DND-41 (cell line): ENCODE measurements around the gene THPO.

ENCODE experiments used
- EZH2 ChIP-seq: IDR thresholded peaks from 3 replicates; pipeline ENCODE4 v1.6.1; 2012; ENCODE audit warnings: borderline replicate concordance, low read depth, mild to moderate bottlenecking, moderate library complexity, low read length, inconsistent platforms; ENCODE audit not compliant: severe bottlenecking
- TF ChIP-seq, protein P1 (sequence below): IDR thresholded peaks from 2 replicates; pipeline ENCODE4 v1.5.1; 2012; ENCODE audit warnings: borderline replicate concordance, low read length, moderate library complexity, mild to moderate bottlenecking; ENCODE audit not compliant: poor library complexity, severe bottlenecking; ENCODE audit errors: extremely low read depth

DNA sequence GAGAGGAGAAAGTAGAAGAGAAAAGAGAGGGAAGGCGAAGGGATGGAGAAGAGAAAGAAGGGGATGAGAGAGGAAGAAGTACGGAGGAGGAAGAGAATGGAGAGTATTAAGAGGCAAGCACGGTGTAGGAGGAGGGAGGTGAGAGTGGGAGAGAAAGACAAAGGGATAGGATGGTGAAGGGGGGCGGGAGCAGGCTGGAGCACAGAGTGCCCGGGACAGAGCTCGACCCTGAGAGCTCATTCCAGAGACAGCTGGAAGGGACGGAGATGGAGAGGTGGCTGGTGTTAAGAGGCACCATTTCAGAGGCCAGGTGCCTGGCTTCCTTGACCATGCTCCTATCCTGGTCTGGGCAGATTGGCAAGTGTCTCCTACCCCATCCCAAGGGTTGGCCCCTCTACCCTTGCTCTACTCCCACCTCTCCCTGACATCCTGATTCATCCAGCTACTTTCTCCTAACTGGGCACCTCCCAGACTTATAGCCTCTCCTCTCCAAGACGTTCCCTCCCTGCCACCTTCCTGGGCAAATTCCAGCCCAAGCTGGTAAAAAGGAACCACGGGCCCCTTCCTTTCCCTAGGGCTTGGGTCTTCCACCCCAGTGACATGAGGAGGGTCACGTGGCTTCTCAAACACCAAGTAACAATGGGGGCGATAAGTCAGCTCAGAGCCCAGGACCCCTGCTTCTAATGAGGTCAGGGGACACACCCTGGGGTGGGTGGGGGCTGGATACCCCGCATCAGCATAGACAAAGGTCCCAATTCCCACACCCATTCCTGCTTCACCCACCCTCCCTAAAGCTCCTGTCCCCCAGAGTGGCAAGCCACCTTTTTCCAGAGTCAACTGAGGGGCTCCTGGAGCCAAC lies 17.7 kb downstream of the THPO start:
- no peak for TF ChIP-seq EZH2
- TF ChIP-seq, protein P1, sequence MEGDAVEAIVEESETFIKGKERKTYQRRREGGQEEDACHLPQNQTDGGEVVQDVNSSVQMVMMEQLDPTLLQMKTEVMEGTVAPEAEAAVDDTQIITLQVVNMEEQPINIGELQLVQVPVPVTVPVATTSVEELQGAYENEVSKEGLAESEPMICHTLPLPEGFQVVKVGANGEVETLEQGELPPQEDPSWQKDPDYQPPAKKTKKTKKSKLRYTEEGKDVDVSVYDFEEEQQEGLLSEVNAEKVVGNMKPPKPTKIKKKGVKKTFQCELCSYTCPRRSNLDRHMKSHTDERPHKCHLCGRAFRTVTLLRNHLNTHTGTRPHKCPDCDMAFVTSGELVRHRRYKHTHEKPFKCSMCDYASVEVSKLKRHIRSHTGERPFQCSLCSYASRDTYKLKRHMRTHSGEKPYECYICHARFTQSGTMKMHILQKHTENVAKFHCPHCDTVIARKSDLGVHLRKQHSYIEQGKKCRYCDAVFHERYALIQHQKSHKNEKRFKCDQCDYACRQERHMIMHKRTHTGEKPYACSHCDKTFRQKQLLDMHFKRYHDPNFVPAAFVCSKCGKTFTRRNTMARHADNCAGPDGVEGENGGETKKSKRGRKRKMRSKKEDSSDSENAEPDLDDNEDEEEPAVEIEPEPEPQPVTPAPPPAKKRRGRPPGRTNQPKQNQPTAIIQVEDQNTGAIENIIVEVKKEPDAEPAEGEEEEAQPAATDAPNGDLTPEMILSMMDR, result no peak
